GM12864 (cell line): ENCODE results near the gene HDAC7.
"Not testable (repeated sequence)": the region's sequence is repeated elsewhere in the genome, so short reads cannot be mapped to it uniquely, and the experiment has no call there.

ENCODE experiments used
- DNase-seq: peaks from one replicate; pipeline ENCODE4 v3.0.0-alpha.2; 2011; ENCODE audit warnings: low read depth
- H3K4me3 ChIP-seq: 2 replicates; pipeline ENCODE4 v1.5.1; 2011; ENCODE audit warnings: mild to moderate bottlenecking, low read depth, low read length, control low read depth
- CTCF ChIP-seq: IDR thresholded peaks from 2 replicates; pipeline ENCODE4 v1.5.1; 2011; ENCODE audit warnings: low read depth, mild to moderate bottlenecking, moderate library complexity, low read length, control low read depth, inconsistent platforms; ENCODE audit errors: missing control alignments

Gene HDAC7

GRCh38 chr12:47812797-47813510 lies 6.7 kb downstream of the HDAC7 start:
- peak; percentile 88 for DNase-seq
- H3K4me3 ChIP-seq: peak overlapping the region; percentile 46
- TF ChIP-seq CTCF: peak; percentile 3

GRCh38 chr12:47811581-47812484 lies 7.9 kb downstream of the HDAC7 start:
- TF ChIP-seq CTCF: no peak
- no peak for DNase-seq
- peak overlapping the region; percentile 43; the same call in 1 of the 2 replicates for H3K4me3 ChIP-seq

GRCh38 chr12:47811072-47811396 lies 8.7 kb downstream of the HDAC7 start:
- no peak overlapping the region for H3K4me3 ChIP-seq
- TF ChIP-seq CTCF: no peak

GRCh38 chr12:47809518-47809917 lies 10.2 kb downstream of the HDAC7 start:
- H3K4me3 ChIP-seq, DNase-seq: not testable (repeated sequence)

More at GRCh38 chr12:47811072-47811396, 8.7 kb downstream of the HDAC7 start:
- no peak for DNase-seq

GRCh38 chr12:47808574-47809365 lies 10.9 kb downstream of the HDAC7 start:
- TF ChIP-seq CTCF: peak; percentile 48
- no peak overlapping the region; the same call in 1 of the 2 replicates for H3K4me3 ChIP-seq
- DNase-seq: no peak

GRCh38 chr12:47808050-47808449 lies 11.7 kb downstream of the HDAC7 start:
- TF ChIP-seq CTCF: no peak
- no peak overlapping the region; the same call in 1 of the 2 replicates for H3K4me3 ChIP-seq
- no peak for DNase-seq

GRCh38 chr12:47807338-47807737 lies 12.4 kb downstream of the HDAC7 start:
- no peak for TF ChIP-seq CTCF
- no peak for DNase-seq
- H3K4me3 ChIP-seq: no peak overlapping the region
